Neural progenitor cell (in vitro differentiated cells): ENCODE data around the gene RAD51B.

ENCODE experiments used
- EZH2 ChIP-seq: fragments of 200-600 bp; sonication (generic); IDR thresholded peaks from 2 replicates; pipeline ENCODE4 v1.6.1; 2017; ENCODE audit warnings: antibody characterized with exemption, mild to moderate bottlenecking, moderate library complexity
- EZH2phosphoT487 ChIP-seq: fragments of 200-600 bp; sonication (generic); IDR thresholded peaks from 2 replicates; pipeline ENCODE4 v1.6.1; 2017; ENCODE audit warnings: antibody characterized with exemption
- TF ChIP-seq, protein P1 (sequence below): fragments of 200-600 bp; sonication (generic); IDR thresholded peaks from 2 replicates; pipeline ENCODE4 v1.5.1; 2017; ENCODE audit warnings: antibody characterized with exemption, mild to moderate bottlenecking

DNA sequence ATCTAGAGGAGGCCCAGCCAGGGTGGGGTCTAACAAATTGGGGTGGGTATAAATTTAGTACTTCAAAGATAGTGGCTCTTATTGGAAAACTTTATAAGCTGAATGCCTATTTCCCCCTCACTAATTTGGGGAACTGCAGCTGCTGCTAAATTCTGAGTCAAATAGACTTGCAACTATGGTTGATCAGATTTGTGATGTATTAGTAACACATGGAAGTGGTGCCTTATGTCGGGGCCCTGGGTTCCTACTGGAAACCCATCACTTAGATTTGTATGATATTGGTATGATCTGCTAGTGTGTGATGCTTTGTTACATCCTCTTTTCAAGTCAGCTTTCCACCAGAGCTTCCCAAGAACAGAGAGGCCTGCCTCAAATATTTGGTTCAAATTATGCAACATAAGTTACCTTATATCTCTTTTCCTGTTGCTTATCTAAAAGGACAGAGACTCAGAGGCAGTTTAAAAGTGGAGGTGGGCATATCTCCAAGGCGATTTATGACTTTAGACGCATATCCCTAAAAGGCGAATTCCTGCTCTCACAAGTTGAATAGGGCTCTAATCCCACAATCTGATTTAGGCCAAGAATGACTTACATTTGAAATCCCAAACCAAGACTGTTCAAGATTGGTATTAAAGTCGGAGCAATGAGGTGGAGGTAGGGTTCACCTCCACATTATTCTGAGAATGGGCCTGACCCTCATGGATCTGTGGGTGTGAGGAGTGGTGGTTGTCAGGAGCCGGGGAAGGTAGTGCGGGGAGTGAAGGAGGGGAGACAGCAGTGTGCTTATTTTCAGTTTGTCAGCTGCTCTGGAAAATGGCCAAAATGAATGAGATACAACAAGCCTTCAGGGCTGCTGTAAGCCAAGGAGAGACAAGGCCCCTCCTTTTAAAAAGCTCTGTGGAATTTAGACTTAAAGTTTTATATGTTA is 425.8 kb downstream of the RAD51B start:
- TF ChIP-seq, protein P1, sequence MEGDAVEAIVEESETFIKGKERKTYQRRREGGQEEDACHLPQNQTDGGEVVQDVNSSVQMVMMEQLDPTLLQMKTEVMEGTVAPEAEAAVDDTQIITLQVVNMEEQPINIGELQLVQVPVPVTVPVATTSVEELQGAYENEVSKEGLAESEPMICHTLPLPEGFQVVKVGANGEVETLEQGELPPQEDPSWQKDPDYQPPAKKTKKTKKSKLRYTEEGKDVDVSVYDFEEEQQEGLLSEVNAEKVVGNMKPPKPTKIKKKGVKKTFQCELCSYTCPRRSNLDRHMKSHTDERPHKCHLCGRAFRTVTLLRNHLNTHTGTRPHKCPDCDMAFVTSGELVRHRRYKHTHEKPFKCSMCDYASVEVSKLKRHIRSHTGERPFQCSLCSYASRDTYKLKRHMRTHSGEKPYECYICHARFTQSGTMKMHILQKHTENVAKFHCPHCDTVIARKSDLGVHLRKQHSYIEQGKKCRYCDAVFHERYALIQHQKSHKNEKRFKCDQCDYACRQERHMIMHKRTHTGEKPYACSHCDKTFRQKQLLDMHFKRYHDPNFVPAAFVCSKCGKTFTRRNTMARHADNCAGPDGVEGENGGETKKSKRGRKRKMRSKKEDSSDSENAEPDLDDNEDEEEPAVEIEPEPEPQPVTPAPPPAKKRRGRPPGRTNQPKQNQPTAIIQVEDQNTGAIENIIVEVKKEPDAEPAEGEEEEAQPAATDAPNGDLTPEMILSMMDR, result no peak
- TF ChIP-seq EZH2, result no peak
- TF ChIP-seq EZH2phosphoT487, result no peak
